Parathyroid adenoma (tissue), 2 donors: ENCODE results near the gene RPRM.
A peak's percentile ranks its signal among the peaks of the same experiment; 100 is the strongest.

ENCODE experiments used
- H2AFZ ChIP-seq: fragments of 300-600 bp; sonication (generic); one replicate; pipeline ENCODE4 v1.7.0; 2017; ENCODE audit warnings: antibody characterized with exemption, mild to moderate bottlenecking
- H3K27ac ChIP-seq: fragments of 300-600 bp; sonication (generic); one replicate; pipeline ENCODE4 v1.7.0; 2017
- H3K27me3 ChIP-seq: fragments of 300-600 bp; sonication (generic); one replicate; pipeline ENCODE4 v1.7.0; 2017; ENCODE audit warnings: low read length; ENCODE audit not compliant: control insufficient read depth, insufficient read depth
- H3K36me3 ChIP-seq: fragments of 300-600 bp; sonication (generic); one replicate; pipeline ENCODE4 v1.7.0; 2017; ENCODE audit warnings: low read length; ENCODE audit not compliant: control insufficient read depth, insufficient read depth
- H3K4me1 ChIP-seq: fragments of 300-600 bp; sonication (generic); one replicate; pipeline ENCODE4 v1.7.0; 2017; ENCODE audit warnings: control low read depth
- H3K4me2 ChIP-seq: fragments of 300-600 bp; sonication (generic); one replicate; pipeline ENCODE4 v1.7.0; 2017; ENCODE audit warnings: low read length
- H3K4me3 ChIP-seq: fragments of 300-600 bp; sonication (generic); one replicate; pipeline ENCODE4 v1.7.0; 2017; ENCODE audit warnings: low read depth, low read length
- H3K79me2 ChIP-seq: fragments of 300-600 bp; sonication (generic); one replicate; pipeline ENCODE4 v1.7.0; 2017; ENCODE audit warnings: control low read depth
- H3K9ac ChIP-seq: fragments of 300-600 bp; sonication (generic); one replicate; pipeline ENCODE4 v1.7.0; 2017; ENCODE audit warnings: mild to moderate bottlenecking
- H3K9me3 ChIP-seq: fragments of 300-600 bp; sonication (generic); one replicate; pipeline ENCODE4 v1.7.0; 2017; ENCODE audit warnings: low read length; ENCODE audit not compliant: control insufficient read depth
- TF ChIP-seq, protein P1 (sequence below): fragments of 300-600 bp; sonication (generic); IDR thresholded peaks from one replicate; pipeline ENCODE4 v1.7.0; 2017; ENCODE audit warnings: antibody characterized with exemption, mild to moderate bottlenecking
- donor health status: primary hyperparathyroidism.

The RPRM gene

DNA sequence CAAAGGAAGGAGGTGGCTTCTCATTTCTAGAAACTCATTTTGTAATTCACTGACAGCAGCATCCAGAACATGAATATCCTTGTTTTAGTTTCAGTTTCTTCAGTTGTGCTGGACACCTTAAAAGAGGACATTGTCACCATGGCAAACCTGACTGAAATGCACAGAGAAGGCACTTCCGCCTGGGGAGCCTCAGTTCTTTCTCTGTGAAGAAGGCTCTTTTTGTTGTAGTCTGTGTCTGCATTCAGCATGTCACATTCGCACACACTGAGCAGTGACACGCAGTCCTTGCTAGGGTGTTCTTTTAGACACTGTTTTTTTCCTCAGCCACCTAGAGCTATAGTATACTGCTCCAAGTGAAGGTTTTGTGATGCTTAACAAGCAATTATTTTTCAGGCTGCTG lies 9.5 kb upstream of the RPRM start:
- Histone ChIP-seq H3K4me3 (no peak overlapping the region), H3K79me2 (no peaks in the 10 kb centered on the region), H3K9ac (no peak overlapping the region), H3K27ac (no peak overlapping the region), H3K4me2 (no peak overlapping the region), H2AFZ (no peak overlapping the region), H3K36me3 (no peaks in the 10 kb centered on the region), H3K9me3 (no peaks in the 10 kb centered on the region), H3K27me3 (no peaks in the 10 kb centered on the region), H3K4me1 (no peaks in the 10 kb centered on the region)
- TF ChIP-seq, protein P1, sequence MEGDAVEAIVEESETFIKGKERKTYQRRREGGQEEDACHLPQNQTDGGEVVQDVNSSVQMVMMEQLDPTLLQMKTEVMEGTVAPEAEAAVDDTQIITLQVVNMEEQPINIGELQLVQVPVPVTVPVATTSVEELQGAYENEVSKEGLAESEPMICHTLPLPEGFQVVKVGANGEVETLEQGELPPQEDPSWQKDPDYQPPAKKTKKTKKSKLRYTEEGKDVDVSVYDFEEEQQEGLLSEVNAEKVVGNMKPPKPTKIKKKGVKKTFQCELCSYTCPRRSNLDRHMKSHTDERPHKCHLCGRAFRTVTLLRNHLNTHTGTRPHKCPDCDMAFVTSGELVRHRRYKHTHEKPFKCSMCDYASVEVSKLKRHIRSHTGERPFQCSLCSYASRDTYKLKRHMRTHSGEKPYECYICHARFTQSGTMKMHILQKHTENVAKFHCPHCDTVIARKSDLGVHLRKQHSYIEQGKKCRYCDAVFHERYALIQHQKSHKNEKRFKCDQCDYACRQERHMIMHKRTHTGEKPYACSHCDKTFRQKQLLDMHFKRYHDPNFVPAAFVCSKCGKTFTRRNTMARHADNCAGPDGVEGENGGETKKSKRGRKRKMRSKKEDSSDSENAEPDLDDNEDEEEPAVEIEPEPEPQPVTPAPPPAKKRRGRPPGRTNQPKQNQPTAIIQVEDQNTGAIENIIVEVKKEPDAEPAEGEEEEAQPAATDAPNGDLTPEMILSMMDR: no peak

DNA sequence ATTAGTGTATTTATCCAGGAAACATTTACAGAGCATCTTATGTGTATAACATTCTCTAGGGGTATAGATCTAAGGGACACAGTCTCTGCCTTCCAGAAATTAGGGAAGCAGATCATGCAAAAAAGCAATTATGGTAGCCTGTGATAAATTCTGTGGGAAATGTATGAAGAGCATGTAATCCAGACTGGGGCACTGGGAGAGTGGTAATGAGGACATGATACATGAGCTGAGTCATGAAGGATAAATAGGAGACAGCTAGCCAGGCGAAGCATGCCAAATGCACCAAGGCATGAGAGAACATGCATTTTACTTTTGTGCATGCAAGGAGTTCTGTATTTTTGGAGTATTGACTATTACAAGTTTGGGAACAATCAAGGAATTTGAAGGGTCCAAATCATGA lies 8.9 kb upstream of the RPRM start:
- H3K4me1 ChIP-seq: no peaks in the 10 kb centered on the region
- H3K79me2 ChIP-seq: no peaks in the 10 kb centered on the region
- no peaks in the 10 kb centered on the region for H3K27me3 ChIP-seq
- no peaks in the 10 kb centered on the region for H3K9me3 ChIP-seq
- no peak overlapping the region for H3K9ac ChIP-seq
- no peak overlapping the region for H2AFZ ChIP-seq
- TF ChIP-seq, protein P1: no peak
- H3K36me3 ChIP-seq: no peaks in the 10 kb centered on the region
- no peak overlapping the region for H3K4me2 ChIP-seq
- no peak overlapping the region for H3K27ac ChIP-seq
- no peak overlapping the region for H3K4me3 ChIP-seq

DNA sequence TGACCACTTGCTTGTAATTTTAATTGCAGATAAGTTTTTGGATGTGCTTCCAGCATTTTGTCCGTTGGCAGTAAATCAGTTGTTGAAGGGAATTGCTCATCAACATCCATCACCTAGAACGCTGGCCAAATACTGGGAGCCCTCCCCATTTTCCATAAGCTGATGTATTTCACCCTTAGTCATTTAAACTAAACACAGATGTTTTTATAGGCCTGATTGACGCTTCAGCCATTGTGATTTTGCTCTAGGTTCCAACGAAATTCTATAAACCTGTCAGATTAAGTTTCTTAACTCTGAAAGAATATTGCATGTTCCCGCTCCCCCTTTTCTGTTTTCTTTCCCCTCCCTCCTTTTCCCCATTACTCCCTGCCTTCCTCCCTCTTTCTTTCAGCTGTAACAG lies 1.0 kb upstream of the RPRM start:
- TF ChIP-seq, protein P1: no peak
- Histone ChIP-seq H3K27me3 (no peaks in the 10 kb centered on the region), H3K9ac (no peak overlapping the region), H3K9me3 (no peaks in the 10 kb centered on the region), H3K4me1 (peaks cover 2% of the 10 kb centered on the region), H3K36me3 (no peaks in the 10 kb centered on the region), H3K4me3 (peak overlapping the region; percentile 73), H3K4me2 (no peak overlapping the region), H3K27ac (no peak overlapping the region), H3K79me2 (no peaks in the 10 kb centered on the region), H2AFZ (no peak overlapping the region)

GRCh38 chr2:153477636-153478288 lies 800 bp downstream of the RPRM start:
- peak overlapping the region; percentile 80 for H2AFZ ChIP-seq
- no peak overlapping the region for H3K9ac ChIP-seq
- H3K79me2 ChIP-seq: no peaks in the 10 kb centered on the region
- TF ChIP-seq, protein P1: no peak
- peak overlapping the region; percentile 78 for H3K4me2 ChIP-seq
- H3K9me3 ChIP-seq: no peaks in the 10 kb centered on the region
- H3K27ac ChIP-seq: no peak overlapping the region
- H3K4me3 ChIP-seq: peak overlapping the region; percentile 73
- peaks cover 2% of the 10 kb centered on the region for H3K4me1 ChIP-seq
- no peaks in the 10 kb centered on the region for H3K27me3 ChIP-seq
- H3K36me3 ChIP-seq: no peaks in the 10 kb centered on the region
